ENCODE data around the gene TNN. TPM values are rescaled to one million over a fixed set of nuclear protein-coding genes. Genes with fewer than 3 reads are reported as not detected.
"Not testable (repeated sequence)": the region's sequence is repeated elsewhere in the genome, so short reads cannot be mapped to it uniquely, and the experiment has no call there.

TNN gene
- total RNA-seq, 1 donor from 2014 or later, result 0.58 TPM

DNA sequence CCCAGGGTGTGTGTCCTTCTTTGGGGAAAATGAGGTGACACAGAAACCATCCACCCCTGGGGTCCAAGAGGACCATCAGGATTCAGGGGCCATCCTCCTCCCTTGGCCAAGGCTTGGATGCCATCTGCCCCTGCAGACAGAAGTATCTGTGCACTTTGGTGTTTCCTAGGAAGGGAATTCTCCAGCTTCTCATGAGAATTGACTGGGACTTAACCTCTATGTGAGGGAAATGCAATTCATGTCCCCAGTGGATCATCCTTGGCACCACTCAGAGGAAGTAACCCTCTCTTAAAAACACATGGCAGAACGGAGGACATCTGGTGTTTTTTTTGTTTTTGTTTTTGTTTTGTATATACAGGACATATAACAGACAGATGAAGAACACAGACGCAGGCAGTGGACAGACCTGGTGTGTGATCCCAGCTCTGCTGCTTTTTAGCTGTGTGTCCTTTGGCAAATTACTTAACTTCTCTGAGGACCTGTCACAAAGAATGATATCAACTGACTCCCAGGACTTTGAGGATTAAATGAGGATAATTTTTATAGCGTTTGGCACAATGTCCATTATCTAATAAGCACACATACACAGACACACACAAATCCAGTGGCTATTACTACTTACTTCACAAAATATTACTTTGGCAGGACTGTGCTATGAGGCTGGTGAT is 3.8 kb downstream of the TNN start:
- no peak for DNase-seq (ENCODE audit: low spot score)
- ATAC-seq, result no peak

DNA sequence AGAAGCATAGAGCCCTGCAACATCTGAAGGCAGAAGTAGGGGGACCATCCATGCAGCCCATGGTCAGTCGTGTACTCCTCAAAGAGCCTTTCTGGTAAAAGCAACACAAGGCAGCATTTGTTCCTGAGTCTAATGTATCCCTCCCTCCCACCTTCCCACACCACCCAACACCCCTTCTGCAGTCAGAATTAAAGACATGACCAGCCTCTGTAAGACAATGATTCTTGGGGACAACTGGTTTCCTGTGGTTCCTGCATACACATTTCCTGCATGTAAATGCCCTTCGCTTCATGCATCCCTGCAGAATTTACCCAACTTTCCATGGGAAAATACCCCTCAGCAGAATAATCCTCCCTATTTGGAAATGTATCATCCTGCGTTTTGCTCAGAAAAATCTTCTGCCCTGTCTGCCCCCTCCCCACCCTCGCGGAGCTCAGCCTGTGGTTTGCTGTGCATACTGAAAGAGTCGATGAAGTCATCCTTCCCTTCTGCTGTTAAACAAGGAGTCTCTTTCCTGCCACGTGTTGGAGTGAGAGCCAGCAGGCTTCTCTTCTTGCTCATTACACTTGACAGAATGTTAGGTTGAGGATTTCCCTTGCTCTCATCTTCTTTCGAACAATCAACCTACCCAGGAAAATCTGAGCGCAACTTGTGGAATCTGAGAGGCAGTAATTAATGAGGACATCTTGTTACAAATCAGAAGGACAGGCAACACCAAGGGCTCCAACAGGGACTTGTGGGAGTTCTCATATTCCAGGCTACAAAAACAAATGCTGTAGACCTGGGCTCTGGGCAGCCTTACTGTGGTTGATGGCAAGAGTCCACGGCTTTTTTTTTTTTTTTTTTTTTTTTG is 4.7 kb downstream of the TNN start:
- DNase-seq (ENCODE audit: low spot score) (no peak), ATAC-seq (no peak)

DNA sequence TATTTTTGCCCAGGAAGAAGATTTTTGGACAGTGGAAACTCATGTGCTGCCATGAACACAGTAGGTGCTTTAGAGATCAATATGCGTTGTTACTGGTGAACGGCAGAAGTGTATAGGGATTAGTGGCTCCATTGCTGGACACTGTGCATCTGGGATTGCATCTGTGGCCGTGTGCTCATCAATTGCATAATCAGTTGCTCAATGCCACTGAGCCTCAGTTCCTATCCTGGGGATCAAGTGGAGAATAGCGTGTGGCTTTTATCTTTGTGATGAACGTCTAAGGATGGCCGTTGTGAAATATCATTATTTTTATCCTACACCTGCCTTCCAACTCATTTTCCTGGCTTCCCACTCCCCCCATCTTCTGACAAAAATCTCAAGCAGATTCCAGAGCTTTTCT is 5.4 kb downstream of the TNN start:
- peak; percentile 60 for ATAC-seq
- no peak for DNase-seq (ENCODE audit: low spot score)

DNA sequence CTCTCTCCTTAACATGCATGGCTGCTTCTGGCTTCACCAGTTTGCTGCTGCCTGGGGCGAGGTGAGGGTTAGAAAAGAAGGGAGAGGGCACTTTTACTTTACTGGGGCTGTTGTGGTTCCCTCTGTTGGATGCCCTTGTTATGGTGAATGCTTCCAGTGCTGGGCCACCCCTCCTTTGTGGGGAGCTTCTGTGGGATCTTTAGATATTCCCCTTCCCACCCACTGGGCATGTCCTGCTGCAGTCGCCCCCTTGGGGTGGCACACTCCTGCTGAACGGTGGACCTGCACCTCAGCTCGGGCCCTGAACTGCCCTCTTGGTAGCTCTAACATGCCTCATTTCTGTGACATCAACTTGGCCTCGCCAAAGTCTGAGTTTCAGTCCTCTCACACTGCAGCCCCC is 6.0 kb downstream of the TNN start:
- ATAC-seq, result no peak
- DNase-seq (ENCODE audit: low spot score), result no peak

DNA sequence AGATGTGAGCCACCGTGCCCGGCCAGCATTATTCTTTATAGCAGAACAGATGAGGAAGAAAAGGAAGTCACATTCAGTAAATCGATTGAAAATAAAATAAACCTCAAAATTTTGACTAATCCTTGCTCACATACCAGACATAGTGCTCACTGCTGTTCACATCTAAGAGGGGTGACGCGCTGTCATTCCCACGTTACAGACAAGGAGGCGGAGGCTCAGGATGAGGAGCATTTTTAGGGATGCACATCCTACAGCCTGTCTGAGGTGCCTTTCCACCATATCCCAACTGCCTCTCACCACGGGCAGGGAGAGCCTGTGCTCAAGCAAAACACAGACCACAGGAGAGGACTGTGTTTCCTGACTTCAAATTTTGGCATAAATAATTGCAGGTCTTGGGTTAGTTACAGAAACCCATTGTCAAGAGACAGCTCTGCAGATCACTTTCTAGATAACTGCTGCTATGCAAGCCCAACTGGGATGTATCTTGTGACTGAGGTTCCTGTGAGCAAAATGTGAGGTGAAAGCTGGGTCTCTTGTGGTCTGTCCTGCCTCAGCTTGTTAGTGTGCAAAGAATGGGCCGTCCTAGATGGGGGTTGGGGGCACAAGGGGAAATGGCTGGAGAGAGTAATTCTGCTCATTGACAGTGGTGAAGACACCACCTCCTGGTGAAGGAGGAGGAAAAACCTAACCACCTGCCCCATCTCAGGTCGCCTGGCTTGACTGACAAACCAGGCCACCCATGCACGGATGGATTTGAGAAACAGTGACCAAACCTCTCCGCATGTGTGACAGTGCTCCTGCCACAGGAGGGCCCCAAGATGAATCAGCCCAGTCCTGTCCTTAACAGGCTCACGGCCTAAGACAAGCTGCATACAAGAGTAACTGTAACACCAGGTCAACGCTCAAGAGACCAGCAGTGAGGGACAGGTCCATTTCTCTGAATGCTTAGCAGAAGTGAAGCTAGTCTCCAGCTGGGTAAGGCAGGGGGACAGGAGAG is 8.2 kb downstream of the TNN start:
- DNase-seq (ENCODE audit: low spot score) (no peak), ATAC-seq (no peak)

DNA sequence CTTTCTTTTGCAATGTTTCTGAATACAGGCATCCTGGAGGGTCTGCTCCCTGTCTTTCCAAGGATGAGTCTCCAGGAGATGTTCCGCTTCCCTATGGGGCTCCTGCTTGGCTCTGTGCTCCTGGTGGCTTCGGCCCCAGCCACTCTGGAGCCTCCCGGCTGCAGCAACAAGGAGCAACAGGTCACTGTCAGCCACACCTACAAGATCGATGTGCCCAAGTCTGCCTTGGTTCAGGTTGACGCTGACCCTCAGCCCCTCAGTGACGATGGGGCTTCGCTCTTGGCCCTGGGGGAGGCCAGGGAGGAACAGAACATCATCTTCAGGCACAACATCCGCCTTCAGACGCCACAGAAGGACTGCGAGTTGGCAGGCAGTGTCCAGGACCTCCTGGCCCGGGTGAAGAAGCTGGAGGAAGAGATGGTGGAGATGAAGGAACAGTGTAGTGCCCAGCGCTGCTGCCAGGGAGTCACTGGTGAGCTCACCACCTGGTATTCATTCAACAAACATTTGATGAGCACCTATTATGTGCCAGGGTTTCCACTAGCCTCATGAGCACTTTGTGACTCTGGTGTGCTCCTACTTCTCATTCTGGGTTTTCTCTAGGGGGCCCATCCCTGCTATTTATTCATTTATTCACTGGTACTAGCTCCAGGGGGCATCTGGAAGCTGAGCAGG is 9.9 kb downstream of the TNN start:
- ATAC-seq (no peak), DNase-seq (ENCODE audit: low spot score) (no peak)

DNA sequence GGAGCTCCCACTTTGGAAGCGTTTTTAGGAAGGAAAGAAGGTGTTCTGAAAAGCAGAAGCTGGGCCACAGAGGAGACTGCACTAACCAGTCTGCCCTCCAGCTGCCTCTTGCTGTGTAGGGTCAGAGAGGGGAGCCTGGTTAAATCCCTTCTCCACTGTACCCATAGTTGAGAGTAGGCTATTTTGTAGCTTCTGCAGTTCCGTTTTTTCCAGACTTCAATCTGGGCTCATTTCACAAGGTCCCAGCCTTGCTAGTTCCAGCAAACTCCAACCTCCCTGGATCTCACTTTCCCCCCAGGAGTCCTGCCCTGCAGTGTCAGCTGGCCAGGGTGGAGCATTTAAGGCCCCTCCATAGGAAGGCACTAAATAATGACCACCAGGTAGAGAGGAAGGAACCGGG is 11.0 kb downstream of the TNN start:
- no peak for ATAC-seq
- DNase-seq (ENCODE audit: low spot score), result no peak

DNA sequence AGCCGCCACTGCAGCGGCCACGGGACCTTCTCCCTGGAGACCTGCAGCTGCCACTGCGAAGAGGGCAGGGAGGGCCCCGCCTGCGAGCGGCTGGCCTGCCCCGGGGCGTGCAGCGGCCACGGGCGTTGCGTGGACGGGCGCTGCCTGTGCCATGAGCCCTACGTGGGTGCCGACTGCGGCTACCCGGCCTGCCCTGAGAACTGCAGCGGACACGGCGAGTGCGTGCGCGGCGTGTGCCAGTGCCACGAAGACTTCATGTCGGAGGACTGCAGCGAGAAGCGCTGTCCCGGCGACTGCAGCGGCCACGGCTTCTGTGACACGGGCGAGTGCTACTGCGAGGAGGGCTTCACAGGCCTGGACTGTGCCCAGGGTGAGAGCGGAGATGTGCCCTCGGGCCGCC is 11.7 kb downstream of the TNN start:
- ATAC-seq (no peak), DNase-seq (ENCODE audit: low spot score) (no peak)

DNA sequence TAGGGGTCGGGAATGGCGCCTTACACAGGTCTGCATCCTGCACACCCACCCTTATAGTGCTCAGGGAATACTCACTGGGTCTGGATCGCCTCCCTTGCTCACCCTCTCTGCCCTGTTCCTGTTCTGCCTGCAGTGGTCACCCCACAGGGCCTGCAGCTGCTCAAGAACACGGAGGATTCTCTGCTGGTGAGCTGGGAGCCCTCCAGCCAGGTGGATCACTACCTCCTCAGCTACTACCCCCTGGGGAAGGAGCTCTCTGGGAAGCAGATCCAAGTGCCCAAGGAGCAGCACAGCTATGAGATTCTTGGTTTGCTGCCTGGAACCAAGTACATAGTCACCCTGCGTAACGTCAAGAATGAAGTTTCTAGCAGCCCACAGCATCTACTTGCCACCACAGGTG is 12.4 kb downstream of the TNN start:
- ATAC-seq, result no peak
- no peak for DNase-seq (ENCODE audit: low spot score)

DNA sequence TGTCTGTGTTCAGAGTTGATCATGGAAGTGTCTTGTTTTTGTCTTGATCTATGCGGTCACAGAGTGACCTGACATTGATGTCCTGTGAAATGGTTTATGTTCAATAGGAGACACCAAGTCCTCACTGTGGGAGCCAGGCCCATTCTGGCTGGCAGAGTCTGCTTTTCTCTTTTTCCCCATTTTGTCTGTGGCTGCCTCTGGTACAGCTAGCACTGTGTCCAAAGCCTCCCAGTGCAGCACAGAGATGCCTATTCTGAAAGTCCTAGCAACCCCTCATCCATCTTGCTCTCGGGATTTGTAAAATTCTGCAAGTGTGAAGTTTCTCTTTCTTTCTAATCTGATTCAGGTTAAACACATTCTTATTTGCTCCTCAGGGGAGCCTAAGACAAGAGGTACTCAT is 14.3 kb downstream of the TNN start:
- DNase-seq (ENCODE audit: low spot score) (no peak), ATAC-seq (no peak)

DNA sequence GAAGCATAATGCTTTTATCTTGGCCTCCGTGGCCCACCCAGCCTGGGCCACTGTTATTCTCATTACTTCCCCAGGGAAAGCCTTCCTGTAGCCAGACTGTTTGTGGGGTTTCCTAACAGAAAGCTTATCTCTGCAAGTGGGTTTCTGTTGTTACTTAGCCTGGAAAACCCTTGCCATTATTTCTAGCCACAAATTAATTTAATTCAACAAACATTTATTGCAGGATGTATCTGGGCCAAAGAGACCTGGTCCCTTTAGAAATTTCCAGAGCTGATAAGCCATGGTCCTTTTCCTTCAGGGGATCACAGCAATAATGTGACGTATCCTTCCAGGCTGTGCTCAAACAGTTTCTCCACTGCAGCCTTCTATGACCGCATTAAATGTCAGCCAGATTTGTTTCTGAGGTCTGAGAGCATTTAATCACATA is 20.9 kb downstream of the TNN start:
- no peak for ATAC-seq

DNA sequence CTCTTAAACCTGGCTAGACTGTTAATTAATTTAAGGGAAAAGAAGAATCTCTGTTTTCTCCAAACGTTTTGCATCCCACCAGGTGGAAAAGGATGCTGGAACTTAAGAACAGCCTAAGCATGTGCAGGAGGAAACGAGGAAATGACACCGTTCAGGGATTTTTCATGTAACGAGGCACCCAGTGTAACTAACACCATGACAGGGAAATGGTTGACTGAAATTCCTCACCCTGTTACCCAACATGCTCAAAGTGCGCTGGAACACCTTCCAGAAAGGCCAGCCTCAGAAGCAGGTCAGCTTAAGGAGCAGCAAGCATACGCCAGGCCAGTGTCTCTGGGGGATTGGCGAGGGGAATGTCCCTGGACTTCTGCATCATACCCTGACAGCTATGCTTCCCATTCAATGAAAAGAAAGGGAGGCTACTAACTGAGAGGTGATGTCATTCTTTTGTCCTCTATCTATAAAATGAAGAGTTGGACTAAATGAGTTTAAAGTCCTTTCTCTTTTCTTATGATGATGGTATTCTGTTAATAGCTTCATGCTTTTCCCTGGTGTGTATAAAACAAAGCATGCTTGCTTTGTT is 21.6 kb downstream of the TNN start:
- ATAC-seq, result no peak
- no peak for DNase-seq (ENCODE audit: low spot score)

More for the DNA sequence above, 20.9 kb downstream of the TNN start:
- no peak for DNase-seq (ENCODE audit: low spot score)

DNA sequence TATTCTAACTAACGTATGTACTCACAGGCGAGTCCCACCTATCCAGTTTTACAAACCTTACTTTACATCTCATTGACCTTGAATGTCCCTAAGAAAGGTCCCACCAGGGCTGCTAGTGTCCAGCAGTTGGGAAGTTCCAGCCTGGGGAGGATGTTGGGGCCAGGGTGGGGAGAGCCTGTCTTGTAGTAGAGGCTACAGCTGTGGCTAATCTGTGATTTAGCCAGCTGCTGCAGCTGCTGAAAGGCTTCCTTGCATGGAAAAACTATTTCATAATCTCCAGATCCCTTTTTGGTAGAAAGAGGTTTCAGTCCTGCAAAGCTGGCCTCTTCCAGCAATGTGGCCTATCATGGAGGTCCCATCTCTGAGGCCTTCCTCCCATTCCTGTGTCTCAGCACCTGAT is 23.1 kb downstream of the TNN start:
- DNase-seq (ENCODE audit: low spot score) (no peak), ATAC-seq (no peak)

DNA sequence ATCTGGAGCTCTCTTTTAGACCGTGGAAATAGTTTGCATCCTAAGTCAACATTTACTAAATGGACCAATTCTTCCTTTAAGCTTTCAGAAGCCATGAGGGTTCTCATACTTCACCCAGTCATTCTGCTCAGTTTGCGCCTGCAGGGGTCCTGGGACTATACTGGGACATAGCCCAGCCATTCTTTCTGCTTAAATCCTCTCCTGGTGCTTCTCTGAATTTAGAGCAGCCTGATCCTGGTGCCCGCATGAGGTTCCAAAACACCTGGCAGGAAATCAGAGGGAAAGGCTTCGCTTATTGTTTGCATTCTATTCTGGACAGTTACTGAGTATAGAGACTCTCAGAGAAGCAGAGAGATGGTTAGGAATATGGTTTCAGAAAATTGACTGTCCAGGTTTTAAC is 27.0 kb downstream of the TNN start:
- no peak for DNase-seq (ENCODE audit: low spot score)
- ATAC-seq, result no peak

DNA sequence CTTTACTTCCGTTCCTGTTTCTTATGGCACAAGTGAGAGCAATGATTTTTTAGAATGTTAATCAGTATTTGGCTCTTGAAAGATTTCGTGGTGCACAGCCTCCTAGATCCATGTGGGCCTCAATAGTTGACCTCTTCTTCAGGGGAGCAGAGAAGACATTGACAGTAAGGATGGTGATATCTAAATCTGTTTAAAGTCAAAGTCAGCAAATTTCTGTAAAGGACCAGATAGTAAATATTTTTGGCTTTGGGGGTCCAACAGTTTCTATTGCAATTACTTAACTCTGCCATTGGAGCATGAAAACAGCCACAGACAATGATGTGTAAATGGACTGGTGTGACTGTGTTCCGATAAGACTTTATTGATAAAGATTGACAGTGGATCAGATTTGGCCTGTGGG is 27.4 kb downstream of the TNN start:
- ATAC-seq (no peak), DNase-seq (ENCODE audit: low spot score) (no peak)

DNA sequence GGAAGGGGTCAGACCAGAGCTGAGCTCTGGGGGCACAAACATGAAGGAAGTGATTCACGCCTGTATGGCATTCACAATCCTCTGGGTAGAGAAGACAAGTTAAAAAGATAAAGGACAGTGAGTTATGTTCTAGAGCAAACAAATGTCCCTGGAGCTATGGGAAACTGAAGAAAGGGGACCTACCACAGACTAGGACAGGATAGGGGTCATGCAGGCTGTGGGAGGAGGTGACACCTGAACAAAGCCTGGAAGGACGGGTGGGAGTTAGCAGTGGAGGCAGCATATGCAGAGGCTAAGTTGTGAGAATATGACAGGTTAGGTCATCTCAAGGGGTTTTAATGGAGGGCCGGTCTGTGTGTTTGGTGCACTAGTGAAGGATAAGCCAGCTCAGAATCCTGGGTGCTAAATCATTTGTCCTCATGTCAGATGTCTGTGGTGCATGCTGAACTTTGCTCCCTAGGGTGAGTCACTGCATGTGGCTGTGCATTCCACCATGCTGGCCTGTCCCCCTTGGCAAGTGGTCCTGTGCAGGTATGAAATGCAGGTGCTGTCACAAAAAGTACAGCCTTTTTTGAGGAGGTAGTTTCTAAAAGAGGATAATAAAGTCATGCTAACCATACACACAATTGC is 28.5 kb downstream of the TNN start:
- ATAC-seq (peak; percentile 62), DNase-seq (ENCODE audit: low spot score) (no peak)

DNA sequence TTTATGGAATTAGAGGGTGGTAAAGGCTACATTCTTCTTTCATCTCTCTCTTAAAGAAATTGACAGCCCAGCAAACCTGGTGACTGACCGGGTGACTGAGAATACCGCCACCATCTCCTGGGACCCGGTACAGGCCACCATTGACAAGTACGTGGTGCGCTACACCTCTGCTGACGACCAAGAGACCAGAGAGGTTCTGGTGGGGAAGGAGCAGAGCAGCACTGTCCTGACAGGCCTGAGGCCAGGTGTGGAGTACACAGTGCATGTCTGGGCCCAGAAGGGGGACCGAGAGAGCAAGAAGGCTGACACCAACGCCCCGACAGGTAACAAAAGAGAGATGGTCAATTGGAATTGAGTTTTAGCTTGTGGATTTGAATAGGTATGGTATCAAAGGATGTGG is 29.7 kb downstream of the TNN start:
- ATAC-seq, result no peak
- no peak for DNase-seq (ENCODE audit: low spot score)

DNA sequence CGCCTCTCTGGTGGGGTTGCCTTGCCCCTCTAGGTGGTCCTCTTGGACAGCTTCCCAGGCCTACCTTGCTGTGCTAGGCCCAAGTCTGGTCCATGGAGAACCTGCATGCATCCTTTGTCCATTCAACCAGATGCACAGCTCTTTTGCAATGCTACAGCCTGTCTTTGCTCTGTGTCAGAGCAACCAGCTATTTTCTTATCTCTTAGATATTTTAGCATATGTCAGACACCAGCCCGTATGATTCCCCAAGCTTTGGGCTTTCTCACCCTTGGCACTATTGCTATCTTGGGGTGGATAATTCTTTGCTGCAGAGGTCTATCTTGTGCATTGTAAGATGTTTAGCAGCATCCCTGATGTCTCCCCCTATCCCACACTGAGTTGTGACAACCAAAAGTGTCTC is 32.3 kb downstream of the TNN start:
- DNase-seq (ENCODE audit: low spot score) (no peak), ATAC-seq (no peak)

DNA sequence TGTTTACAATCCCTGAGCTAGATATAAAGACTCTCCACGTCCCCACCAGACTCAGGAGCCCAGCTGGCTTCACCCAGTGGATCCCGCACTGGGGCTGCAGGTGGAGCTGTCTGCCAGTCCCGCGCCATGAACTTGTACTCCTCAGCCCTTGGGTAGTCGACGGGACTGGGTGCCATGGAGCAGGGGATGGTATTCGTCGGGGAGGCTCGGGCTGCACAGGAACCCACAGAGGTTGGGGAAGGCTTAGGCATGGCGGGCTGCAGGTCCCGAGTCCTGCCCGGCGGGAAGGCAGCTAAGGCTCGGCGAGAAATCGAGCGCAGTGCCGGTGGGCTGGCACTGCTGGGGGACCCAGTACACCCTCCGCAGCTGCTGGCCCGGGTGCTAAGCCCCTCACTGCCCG is 34.5 kb downstream of the TNN start:
- not testable (repeated sequence) for DNase-seq (ENCODE audit: low spot score)

DNA sequence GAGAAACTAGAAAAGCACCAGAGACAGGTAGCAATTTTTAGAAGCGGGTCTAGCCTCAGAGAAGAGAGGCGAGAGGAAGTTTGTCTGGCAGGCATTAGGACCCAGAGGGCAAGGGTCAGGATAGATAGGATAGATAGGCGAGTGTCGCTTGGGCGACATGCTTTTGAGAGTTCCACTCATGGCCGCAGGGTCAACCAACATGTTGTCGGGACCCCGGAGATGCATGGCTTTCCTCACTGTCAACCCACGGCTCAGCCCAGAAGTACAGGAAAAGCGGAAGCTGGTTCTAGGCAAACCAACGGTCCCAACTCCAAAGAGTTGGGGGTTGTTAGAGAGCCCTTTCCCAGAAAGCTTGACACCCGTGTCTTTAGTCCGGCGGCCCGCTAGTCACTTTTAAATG is 38.9 kb downstream of the TNN start:
- ATAC-seq; DNase-seq (ENCODE audit: low spot score): not testable (repeated sequence)

More for the DNA sequence above, 34.5 kb downstream of the TNN start:
- not testable (repeated sequence) for ATAC-seq

Data from left lobe of liver (tissue), 2 donors.